ENCODE results near the gene KRTAP4-11. TPM values are rescaled to one million over a fixed set of nuclear protein-coding genes. Genes with fewer than 3 reads are reported as not detected.
"Not testable (repeated sequence)": the region's sequence is repeated elsewhere in the genome, so short reads cannot be mapped to it uniquely, and the experiment has no call there.

Gene KRTAP4-11
- total RNA-seq, result not detected

DNA sequence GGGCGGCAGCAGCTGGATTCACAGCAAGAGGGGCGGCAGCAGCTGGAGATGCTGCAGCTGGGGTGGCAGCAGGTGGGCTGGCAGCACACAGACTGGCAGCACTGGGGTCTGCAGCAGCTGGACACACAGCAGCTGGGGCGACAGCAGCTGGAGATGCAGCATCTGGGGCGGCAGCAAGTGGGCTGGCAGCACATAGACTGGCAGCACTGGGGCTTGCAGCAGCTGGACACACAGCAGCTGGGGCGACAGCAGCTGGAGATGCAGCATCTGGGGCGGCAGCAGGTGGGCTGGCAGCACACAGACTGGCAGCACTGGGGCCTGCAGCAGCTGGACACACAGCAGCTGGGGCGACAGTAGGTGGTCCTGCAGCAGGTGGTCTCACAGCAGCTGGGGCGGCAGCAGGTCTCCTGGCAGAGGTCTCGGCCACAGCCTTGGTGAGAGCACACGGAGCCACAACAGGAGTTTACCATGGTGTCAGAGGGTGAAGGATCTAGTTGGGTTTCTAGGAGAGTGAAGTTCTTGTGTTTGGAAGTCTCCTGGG is at the start of gene KRTAP4-11:
Gene KRTAP4-11, minus strand, starts transcription at position 528 of the 541 bp plus-strand sequence. Its CDS starts 58 bp downstream, at position 470.
- H3K36me3 Mint-ChIP-seq; H3K27ac Mint-ChIP-seq; DNase-seq; H3K4me1 Mint-ChIP-seq; H3K9me3 Mint-ChIP-seq (ENCODE audit: low read depth); ATAC-seq; CTCF ChIA-PET; H3K4me3 Mint-ChIP-seq: not testable (repeated sequence)
- H3K27me3 Mint-ChIP-seq, result peaks cover 16% of the 10 kb centered on the region

DNA sequence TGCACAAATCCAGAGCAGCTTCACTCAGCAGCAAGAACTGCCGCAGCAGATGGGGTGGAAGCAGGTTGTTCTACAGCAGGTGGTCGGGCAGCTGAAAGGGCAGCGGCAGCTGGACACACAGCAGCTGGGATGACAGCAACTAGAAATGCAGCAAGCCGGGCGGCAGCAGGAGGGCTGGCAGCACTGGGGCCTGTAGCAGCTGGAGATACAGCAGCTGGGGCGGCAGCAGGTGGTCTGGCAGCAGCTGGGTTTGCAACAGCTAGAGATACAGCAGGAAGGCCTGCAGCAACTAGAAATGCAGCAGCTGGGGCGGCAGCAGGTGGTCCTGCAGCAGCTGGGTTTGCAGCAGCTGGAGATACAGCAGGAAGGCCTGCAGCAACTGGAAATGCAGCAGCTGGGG is 49.4 kb upstream of the KRTAP4-11 start:
- Mint-ChIP-seq H3K36me3 (no peaks in the 10 kb centered on the region), H3K4me3 (no peak overlapping the region), H3K27me3 (peaks cover 4% of the 10 kb centered on the region), H3K27ac (no peak overlapping the region), H3K4me1 (no peaks in the 10 kb centered on the region), H3K9me3 (ENCODE audit: low read depth) (no peaks in the 10 kb centered on the region)
- DNase-seq, result no peak
- CTCF ChIA-PET, result no interaction called here
- ATAC-seq, result no peak

DNA sequence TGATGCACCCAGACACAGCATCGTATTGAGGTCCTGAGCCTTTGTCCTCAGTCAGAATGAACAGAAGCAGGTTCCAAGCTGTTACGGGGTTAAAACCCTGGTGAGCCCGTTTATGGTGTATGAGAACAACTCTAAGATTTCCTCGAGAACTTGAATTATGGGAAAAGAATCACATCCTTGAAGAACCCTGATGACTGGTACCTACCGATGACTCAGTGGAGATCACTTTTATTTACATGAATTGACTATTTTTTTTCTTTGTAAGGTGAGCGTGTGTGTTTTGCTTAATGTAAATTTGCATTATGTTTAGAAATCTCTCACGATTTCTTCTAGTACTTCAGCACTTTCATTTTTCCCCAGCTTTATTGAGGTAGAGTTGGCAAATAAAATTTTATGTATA is 45.7 kb upstream of the KRTAP4-11 start:
- no peaks in the 10 kb centered on the region for H3K4me1 Mint-ChIP-seq
- H3K9me3 Mint-ChIP-seq (ENCODE audit: low read depth), result no peaks in the 10 kb centered on the region
- peaks cover 6% of the 10 kb centered on the region for H3K27me3 Mint-ChIP-seq
- DNase-seq (no peak), ATAC-seq (no peak)
- H3K36me3 Mint-ChIP-seq, result no peaks in the 10 kb centered on the region
- H3K27ac Mint-ChIP-seq, result no peak overlapping the region
- CTCF ChIA-PET, result no interaction called here
- no peak overlapping the region for H3K4me3 Mint-ChIP-seq

DNA sequence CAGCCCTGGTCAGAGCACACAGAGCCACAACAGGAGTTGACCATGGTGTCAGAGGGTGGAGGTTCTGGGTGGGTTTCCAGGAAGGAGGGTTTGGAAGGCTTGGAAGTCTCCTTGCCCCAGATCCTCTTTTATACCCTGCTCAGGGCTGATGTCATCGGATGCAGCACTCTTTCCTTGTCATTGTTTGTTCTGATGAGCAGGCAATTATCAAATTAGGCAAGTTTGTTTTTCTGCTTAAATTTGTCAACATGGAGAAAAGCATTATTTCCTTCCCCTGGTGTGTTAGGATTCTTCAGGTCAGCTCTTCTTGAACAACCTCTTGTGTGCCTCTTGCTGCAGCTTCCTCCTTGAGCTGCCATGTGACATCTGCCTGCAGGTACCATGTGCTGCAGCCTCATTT is 42.5 kb upstream of the KRTAP4-11 start, which contains the start of gene KRTAP4-4:
Gene KRTAP4-4, minus strand, starts transcription at position 101 of the 400 bp plus-strand sequence. Its CDS starts 57 bp downstream, at position 44.
- H3K4me3 Mint-ChIP-seq, result no peak within 1 kb of the TSS
- ATAC-seq (no peak), DNase-seq (no peak)
- no peak within 1 kb of the TSS for H3K27ac Mint-ChIP-seq
- CTCF ChIA-PET, result no interaction called here
- H3K9me3 Mint-ChIP-seq (ENCODE audit: low read depth), result no peaks in the 10 kb centered on the region
- H3K36me3 Mint-ChIP-seq, result no peaks in the 10 kb centered on the region
- H3K27me3 Mint-ChIP-seq, result peaks cover 25% of the 10 kb centered on the region
- H3K4me1 Mint-ChIP-seq, result no peaks in the 10 kb centered on the region

DNA sequence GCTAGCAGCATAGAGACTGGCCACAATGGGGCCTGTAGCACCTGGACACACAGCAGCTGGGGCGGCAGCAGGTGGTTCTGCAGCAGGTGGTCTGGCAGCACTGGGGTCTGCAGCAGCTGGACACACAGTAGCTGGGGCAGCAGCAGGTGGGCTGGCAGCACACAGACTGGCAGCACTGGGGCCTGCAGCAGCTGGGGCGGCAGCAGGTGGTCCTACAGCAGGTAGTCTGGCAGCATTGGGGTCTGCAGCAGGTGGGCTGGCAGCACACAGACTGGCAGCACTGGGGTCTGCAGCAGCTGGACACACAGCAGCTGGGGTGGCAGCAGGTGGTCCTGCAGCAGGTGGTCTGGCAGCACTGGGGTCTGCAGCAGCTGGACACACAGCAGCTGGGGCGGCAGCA is 42.0 kb upstream of the KRTAP4-11 start:
- CTCF ChIA-PET; H3K4me3 Mint-ChIP-seq; H3K9me3 Mint-ChIP-seq (ENCODE audit: low read depth); H3K36me3 Mint-ChIP-seq; ATAC-seq; H3K4me1 Mint-ChIP-seq; H3K27ac Mint-ChIP-seq; DNase-seq: not testable (repeated sequence)
- peaks cover 25% of the 10 kb centered on the region for H3K27me3 Mint-ChIP-seq

DNA sequence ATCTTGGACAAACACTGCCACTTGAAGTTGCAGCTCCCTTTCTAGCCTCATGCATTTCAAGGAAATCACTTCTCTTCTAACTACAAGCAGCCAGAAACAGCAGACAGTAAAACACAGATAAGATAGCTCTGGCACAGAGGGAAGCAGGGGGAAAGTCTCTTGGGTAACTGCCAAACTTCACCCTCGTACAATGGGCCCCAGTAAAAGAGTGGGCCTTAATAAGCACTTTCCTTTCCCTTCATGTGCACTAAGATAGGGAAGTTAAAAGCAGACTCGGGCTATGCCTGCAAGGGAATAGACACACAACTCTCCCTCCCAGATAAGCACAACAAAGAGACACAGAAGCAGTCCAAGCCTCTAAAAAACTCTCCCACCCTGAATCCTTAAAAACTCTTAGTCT is 35.7 kb upstream of the KRTAP4-11 start:
- Mint-ChIP-seq H3K36me3 (no peaks in the 10 kb centered on the region), H3K27me3 (peaks cover 31% of the 10 kb centered on the region), H3K4me3 (no peak overlapping the region), H3K9me3 (ENCODE audit: low read depth) (no peaks in the 10 kb centered on the region), H3K4me1 (no peaks in the 10 kb centered on the region), H3K27ac (no peak overlapping the region)
- CTCF ChIA-PET, result interaction anchor here (0.6 kb wide), 1 partner anchor 1132 kb away, joined by 3 read pairs; no protein-coding TSS in a partner anchor
- DNase-seq (no peak), ATAC-seq (no peak)

DNA sequence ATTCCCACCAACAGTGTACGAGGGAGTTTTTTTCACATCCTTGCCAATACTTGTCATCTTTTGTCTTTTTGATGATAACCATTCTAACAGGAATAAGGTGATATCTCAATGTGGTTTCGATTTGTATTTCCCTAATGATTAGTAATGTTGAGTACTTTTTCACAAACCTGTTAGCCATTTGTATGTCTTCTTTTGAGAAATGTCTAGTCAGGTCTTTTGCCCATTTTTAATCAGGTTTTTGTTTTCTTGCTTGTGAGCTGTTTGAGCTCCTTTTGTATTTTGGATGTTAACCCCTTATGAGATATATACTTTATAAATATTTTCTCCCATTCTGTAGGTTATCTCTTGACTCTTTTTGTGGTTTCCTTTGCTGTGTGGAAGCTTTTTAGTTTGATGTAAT is 33.4 kb upstream of the KRTAP4-11 start:
- DNase-seq, result no peak
- H3K27ac Mint-ChIP-seq, result no peak overlapping the region
- H3K27me3 Mint-ChIP-seq, result peaks cover 17% of the 10 kb centered on the region
- CTCF ChIA-PET, result no interaction called here
- ATAC-seq, result no peak
- H3K4me1 Mint-ChIP-seq, result no peaks in the 10 kb centered on the region
- no peak overlapping the region for H3K4me3 Mint-ChIP-seq
- H3K9me3 Mint-ChIP-seq (ENCODE audit: low read depth), result no peaks in the 10 kb centered on the region
- H3K36me3 Mint-ChIP-seq, result no peaks in the 10 kb centered on the region

DNA sequence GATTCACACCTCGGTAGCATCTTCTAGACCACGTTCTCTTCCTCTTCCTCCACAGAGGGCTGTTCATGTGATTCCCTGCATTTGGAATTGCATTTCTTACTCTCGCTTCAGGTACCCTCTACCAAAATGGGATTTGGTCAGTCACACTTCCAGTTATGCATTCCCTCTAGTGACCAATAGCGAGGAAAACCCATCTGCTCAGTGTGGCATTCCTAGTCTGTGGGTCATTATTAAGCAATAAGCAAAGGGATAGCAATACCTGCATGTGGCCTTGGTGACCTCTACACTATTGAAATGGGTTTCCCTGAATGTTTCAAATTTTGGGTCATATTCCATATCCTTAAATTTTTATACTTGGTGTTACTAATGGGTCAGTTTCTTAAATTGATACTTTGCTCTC is 31.9 kb upstream of the KRTAP4-11 start:
- H3K36me3 Mint-ChIP-seq, result no peaks in the 10 kb centered on the region
- H3K4me3 Mint-ChIP-seq, result no peak overlapping the region
- H3K4me1 Mint-ChIP-seq, result no peaks in the 10 kb centered on the region
- ATAC-seq, result no peak
- CTCF ChIA-PET, result no interaction called here
- peaks cover 12% of the 10 kb centered on the region for H3K27me3 Mint-ChIP-seq
- no peak for DNase-seq
- no peaks in the 10 kb centered on the region for H3K9me3 Mint-ChIP-seq (ENCODE audit: low read depth)
- no peak overlapping the region for H3K27ac Mint-ChIP-seq

DNA sequence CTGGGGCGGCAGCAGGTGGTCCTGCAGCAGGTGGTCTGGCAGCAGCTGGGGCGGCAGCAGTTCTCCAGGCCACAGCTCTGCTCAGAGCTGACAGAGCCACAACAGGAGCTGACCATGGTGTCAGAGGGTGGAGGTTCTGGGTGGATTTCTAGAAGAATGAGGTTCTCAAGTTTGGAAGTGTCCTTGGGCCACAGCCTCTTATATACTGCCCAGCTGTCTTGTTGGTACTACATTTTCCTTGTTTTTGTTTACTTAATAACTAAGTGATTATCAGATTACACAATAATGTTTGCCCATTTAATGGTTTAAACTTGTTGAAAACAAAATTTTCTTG is 31.4 kb upstream of the KRTAP4-11 start, which contains the start of gene KRTAP4-5:
Gene KRTAP4-5, minus strand, starts transcription at position 174 of the 334 bp plus-strand sequence. Its CDS starts 58 bp downstream, at position 116.
- no peak for DNase-seq
- Mint-ChIP-seq H3K27ac (no peak within 1 kb of the TSS), H3K4me1 (no peaks in the 10 kb centered on the region), H3K9me3 (ENCODE audit: low read depth) (no peaks in the 10 kb centered on the region), H3K27me3 (peaks cover 12% of the 10 kb centered on the region), H3K36me3 (no peaks in the 10 kb centered on the region), H3K4me3 (no peak within 1 kb of the TSS)
- CTCF ChIA-PET, result no interaction called here
- ATAC-seq, result no peak

DNA sequence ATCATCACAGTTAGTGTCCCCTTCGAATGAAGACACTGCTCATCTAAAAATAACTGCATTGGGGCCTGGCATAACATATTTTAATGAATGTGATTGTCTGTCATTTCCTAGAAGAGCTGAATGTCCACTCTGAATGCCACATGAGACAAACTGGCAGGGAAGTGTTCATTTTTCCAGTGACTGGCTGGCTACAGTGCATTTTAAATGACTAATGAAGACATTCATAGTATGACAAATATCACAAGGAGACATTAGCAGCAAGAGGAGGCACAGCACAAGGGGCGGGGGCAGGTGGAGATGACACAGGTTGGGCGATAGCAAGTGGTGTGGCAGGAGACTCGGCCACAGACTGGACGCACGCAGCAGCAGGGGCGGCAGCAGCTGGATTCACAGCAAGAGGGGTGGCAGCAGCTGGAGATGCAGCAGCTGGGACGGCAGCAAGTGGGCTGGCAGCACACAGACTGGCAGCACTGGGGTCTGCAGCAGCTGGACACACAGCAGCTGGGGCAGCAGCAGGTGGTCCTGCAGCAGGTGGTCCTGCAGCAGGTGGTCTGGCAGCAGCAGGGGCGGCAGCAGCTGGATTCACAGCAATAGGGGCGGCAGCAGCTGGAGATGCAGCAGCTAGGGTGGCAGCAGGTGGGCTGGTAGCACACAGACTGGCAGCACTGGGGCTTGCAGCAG is 30.9 kb upstream of the KRTAP4-11 start:
- DNase-seq; CTCF ChIA-PET; H3K36me3 Mint-ChIP-seq; ATAC-seq; H3K27ac Mint-ChIP-seq; H3K4me1 Mint-ChIP-seq; H3K4me3 Mint-ChIP-seq; H3K9me3 Mint-ChIP-seq (ENCODE audit: low read depth): not testable (repeated sequence)
- peaks cover 11% of the 10 kb centered on the region for H3K27me3 Mint-ChIP-seq

DNA sequence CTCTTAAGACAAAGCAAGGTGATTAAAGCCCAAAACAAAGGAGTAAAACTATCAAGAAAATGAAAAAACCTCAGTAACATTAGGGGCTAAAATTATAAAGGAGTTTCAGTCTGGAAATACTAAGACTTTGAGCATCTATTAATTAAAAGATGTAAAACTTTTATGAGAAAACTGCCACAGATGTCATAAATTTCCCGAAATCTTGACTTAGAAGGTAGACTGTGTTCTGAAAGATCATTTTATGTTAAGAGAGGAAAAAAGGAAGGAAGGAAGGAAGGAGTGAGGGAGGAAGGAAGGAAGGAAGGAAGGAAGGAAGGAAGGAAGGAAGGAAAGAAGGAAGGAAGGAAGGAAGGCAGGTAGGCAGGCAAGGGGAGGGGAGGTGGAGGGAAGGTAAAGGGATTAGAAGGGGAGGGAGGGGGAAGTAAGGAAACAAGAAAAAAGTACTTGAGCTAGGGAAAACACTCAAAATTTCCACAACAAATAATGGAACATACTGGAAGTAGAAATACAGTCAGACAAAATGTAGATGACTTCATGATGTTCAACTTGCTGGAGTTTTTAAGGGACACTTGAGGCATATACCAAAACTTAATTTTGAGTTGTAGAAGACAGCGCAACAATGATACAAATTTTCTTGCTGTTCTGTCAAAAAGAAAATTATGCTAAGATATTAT is 29.5 kb upstream of the KRTAP4-11 start:
- ATAC-seq (no peak), DNase-seq (no peak)
- Mint-ChIP-seq H3K4me3 (no peak overlapping the region), H3K36me3 (peaks cover 4% of the 10 kb centered on the region), H3K27me3 (peaks cover 2% of the 10 kb centered on the region), H3K9me3 (ENCODE audit: low read depth) (peaks cover 7% of the 10 kb centered on the region), H3K27ac (no peak overlapping the region), H3K4me1 (no peaks in the 10 kb centered on the region)
- CTCF ChIA-PET, result no interaction called here

DNA sequence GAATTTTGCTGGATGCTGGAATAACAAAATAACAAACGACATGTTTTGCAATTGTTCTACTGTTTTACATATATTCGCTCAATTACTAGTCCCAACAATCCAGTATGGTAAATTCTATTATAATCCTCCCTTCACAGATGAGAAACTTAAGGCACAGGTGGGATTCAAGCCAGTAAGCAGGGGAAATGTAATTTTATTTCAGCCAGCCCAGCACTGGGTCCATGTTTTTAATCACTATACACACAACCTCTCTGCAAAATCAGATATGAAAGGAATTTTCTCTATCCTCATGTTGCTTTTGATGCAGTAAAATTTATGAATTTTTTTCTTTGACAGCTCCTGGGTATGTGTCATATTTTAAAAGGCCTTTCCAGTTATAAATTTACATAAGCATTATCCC is 27.1 kb upstream of the KRTAP4-11 start:
- ATAC-seq (no peak), DNase-seq (no peak)
- CTCF ChIA-PET, result no interaction called here
- no peaks in the 10 kb centered on the region for H3K4me1 Mint-ChIP-seq
- peaks cover 13% of the 10 kb centered on the region for H3K9me3 Mint-ChIP-seq (ENCODE audit: low read depth)
- no peak overlapping the region for H3K27ac Mint-ChIP-seq
- H3K4me3 Mint-ChIP-seq, result no peak overlapping the region
- H3K36me3 Mint-ChIP-seq, result peaks cover 4% of the 10 kb centered on the region
- peaks cover 2% of the 10 kb centered on the region for H3K27me3 Mint-ChIP-seq

DNA sequence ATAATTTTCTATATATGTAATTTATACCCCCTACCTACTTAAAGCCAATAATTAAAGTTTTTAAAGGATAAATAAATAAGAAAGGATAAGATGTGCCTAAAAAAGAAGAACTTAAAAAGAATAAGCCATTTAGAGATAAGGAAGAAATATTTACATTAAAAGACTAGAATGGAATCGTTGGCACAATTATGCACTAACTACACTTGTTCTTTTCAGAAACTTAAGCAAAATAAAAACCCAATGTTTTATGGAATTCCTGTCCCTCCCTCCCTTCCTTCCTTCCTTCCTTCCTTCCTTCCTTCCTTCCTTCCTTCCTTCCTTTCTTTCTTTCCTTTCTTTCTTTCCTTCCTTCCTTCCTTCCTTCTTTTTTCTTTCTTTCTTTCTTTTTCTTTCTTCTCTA is 26.7 kb upstream of the KRTAP4-11 start:
- peaks cover 2% of the 10 kb centered on the region for H3K27me3 Mint-ChIP-seq
- no peak overlapping the region for H3K4me3 Mint-ChIP-seq
- CTCF ChIA-PET, result no interaction called here
- H3K4me1 Mint-ChIP-seq, result no peaks in the 10 kb centered on the region
- ATAC-seq, result no peak
- H3K9me3 Mint-ChIP-seq (ENCODE audit: low read depth), result peaks cover 13% of the 10 kb centered on the region
- no peak for DNase-seq
- peaks cover 4% of the 10 kb centered on the region for H3K36me3 Mint-ChIP-seq
- no peak overlapping the region for H3K27ac Mint-ChIP-seq

DNA sequence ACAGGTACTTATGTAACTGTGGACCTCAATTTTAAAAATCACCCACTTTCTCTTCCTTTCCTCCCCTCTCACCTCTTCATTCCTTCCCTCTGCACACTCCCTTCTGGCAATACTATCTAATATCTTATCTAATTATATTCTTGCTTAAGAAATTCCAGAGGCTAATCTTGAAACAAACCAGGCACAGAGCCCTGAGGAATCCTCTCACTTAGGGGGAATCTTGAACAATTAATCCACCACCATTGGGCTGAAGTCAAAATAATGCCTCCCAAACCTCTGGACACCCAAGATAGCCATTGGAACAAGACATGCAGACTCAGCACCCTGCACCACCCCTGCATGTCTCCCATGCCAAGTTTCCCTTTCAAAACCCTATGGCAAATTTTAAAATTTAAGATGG is 23.2 kb upstream of the KRTAP4-11 start:
- peaks cover 4% of the 10 kb centered on the region for H3K27me3 Mint-ChIP-seq
- H3K9me3 Mint-ChIP-seq (ENCODE audit: low read depth), result peaks cover 19% of the 10 kb centered on the region
- H3K27ac Mint-ChIP-seq, result no peak overlapping the region
- CTCF ChIA-PET, result no interaction called here
- no peak overlapping the region for H3K4me3 Mint-ChIP-seq
- H3K4me1 Mint-ChIP-seq, result no peaks in the 10 kb centered on the region
- H3K36me3 Mint-ChIP-seq, result peaks cover 7% of the 10 kb centered on the region
- ATAC-seq, result no peak
- no peak for DNase-seq
